ENCODE results near the gene GNG10.
A peak's percentile ranks its signal among the peaks of the same experiment; 100 is the strongest.
"Not testable (repeated sequence)": the region's sequence is repeated elsewhere in the genome, so short reads cannot be mapped to it uniquely, and the experiment has no call there.

GNG10 gene

DNA sequence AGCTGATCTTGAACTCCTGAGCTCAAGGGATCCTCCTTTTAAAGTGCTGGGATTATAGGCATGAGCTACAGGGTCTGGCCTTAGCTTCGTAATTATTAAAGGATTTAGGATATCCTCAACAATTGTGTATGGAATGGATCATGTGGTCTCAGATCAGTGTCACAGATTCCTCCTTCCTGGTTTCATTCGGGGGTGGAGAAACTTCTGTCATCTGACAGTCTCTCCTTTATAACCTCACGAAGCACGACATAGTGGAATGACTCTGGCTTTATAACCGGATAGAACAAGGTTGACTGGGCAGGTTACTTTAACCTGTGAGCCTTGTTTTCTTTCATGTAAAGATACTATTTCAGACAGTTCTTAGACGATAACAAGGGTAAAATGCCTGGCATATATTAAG, 4.4 kb upstream of the GNG10 start:
- no peak for DNase-seq

GRCh38 chr9:111658943-111659342, 2.5 kb upstream of the GNG10 start:
- DNase-seq: no peak

DNA sequence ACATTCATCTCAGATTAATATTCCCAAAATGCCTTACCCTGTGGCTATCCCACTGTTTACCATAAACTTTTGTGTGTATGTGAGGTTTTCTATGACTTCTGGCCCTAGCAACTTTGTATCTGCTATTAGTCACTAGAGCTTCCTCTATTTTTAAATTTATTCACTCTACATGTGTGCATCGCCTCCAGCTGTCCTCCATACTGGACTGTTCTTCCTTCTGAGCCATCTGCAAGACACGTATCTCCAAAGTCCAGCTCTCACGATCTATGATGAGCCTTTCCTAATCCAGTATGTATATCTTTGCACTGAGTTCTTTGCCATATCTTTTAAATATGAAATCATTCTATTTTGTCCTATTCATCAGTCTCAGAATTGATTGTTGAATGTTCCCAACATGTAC, 1.7 kb upstream of the GNG10 start:
- DNase-seq: no peak

DNA sequence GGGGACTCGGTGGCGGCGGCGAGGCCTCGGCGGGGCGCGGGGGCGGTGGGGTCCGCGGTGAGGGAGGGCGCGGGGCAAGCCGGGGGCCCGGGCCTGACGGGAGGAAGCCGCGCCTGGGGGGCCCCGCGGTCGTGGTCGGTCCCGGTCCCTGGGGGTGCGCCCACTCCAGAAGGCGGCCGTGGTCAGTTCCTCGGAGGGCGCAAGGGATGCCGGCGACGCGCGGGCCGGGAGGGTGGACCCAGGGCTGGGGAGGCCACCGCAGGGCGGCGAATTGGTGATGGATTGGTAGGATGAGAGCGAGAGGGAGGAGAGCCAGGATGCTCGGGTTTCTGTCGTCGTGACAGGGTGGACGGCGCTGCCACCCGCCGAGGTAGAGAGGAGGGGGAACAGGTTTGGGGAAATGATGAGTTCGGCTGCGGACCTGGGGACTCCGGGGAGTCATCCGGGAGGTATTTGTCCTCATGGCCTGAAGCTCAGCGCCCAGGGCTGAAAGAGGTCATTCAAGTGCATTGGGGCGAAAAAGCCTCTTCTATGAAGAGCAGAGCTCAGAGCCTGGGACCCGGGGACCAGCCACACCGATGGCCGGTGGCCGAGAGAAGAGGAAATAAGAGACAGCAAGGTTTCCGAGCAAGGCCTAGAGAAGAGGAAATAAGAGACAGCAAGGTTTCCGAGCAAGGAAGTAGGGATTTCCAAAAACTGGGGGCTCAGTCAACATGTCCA, 557 bp downstream of the GNG10 start:
- DNase-seq: peak in 2 of 3 experiments; percentile 75 to 80

DNA sequence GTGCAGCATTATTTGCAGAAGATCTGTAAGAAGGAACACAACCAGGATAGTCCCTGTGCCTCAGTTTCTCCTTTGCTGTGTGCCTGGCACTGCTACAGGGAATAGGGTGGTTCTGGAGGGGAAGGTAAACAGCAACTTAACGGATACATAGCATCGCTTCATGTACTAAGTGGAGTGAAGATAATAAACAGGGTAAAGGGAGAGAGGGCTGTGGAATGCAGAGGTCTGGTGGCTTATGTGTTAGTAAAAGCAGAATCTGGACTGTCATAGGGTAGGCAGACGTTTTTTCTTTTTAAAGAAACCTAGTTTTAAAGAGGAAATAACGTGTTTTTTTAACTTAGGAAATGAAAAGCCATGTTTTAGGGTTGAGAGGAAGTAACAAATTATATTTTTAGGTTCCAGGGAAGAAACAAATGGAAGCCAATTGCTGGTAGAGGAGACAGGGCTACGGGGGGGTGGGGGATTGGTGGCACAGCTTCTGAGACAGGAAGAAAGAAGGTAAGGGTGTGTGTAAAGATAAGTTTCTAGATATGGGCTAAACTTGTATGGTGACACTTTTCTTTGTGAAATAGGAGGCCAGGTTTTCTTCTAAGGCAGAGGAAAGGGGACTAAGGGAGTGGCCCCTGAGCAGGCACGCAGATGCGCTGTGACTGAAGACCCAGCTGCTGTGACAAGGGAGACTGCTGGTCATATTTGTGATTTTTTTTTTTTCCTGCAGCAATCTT, 1.3 kb downstream of the GNG10 start:
- DNase-seq: no peak

GRCh38 chr9:111663301-111663823, 2.0 kb downstream of the GNG10 start:
- no peak for DNase-seq

DNA sequence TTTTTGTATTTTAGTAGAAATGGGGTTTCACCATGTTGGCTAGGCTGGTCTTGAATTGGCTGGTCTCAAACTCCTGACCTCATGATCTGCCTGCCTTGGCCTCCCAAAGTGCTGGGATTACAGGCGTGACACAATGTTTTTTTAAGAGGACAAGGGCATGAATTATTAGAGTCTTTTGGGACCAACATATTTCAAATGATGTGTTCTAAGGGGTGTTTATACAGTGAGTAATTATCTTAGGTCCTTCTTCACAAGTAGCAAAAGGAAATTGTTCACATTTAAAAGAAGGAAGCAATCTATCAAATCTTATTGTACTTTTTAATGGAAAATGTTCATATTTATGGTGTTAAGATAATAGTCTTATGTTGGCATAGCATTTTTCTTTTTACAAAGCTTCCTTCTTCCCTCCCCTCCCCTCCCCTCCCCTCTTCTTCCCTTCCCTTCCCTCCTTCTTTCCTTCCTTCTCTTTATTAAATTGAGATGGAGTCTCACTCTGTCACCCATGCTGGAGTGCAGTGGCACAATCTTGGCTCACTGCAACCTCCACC, 6.7 kb downstream of the GNG10 start:
- no peak for DNase-seq

DNA sequence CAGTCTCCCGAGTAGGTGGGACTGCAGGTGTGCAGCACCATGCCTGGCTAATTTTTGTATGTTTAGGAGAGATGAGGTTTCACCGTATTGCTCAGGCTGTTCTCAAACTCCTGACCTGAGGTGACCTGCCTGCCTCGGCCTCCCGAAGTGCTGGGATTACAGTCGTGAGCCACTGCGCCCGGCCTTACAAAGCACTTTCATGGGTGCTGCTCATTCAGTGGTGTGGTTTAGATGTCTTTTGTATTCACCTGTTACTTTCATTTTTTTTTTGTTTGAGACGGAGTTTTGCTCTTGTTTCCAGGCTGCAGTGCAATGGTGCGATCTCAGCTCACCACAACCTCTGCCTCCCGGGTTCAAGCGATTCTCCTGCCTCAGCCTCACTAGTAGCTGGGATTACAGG, 7.2 kb downstream of the GNG10 start:
- not testable (repeated sequence) for DNase-seq

DNA sequence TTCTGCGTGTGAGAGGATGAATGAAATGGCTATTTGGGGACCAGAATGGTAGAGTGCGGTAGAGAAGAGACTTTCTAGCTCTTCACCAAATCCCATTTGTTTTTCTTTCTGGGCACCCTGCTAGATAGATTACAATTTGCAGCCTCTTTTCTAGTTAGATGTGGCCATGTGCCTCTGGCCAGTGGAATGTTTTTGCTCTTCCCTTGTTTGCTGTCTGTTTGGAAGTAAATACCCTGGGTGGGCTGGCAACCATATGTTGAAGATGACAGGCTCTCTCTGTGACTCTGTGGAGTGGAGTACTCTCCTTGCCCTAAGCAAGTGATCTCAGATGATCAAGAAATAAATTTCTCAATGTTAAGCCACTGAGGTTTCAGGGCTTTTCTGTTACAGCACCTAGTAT, 12.9 kb downstream of the GNG10 start:
- no peak for DNase-seq

- no peak for DNase-seq
Measured at GRCh38 chr9:111676116-111676515, 14.7 kb downstream of the GNG10 start.

DNA sequence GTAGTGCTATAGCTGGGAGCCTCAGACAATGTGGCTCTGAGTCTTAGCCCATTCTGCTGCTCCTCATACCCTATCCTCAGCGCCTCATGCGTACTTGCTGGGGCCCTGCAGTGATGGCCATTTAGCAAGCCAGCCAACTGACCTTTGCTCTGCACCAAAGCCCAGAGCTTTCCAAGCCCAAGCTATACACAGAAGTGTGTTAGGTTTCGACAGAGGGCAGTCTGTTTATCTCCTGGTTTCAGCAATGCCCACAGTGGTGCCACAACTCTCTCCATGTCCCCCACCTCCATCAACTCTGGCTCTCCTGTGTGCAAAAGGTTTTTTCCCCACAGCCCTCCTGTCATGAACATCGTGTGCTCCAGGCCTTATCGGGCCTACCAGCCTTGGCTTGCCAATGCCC, 16.9 kb downstream of the GNG10 start:
- no peak for DNase-seq

GRCh38 chr9:111679199-111679598, 17.8 kb downstream of the GNG10 start:
- no peak for DNase-seq

- DNase-seq: no peak
Measured at GRCh38 chr9:111683392-111683791, 22.0 kb downstream of the GNG10 start.

DNA sequence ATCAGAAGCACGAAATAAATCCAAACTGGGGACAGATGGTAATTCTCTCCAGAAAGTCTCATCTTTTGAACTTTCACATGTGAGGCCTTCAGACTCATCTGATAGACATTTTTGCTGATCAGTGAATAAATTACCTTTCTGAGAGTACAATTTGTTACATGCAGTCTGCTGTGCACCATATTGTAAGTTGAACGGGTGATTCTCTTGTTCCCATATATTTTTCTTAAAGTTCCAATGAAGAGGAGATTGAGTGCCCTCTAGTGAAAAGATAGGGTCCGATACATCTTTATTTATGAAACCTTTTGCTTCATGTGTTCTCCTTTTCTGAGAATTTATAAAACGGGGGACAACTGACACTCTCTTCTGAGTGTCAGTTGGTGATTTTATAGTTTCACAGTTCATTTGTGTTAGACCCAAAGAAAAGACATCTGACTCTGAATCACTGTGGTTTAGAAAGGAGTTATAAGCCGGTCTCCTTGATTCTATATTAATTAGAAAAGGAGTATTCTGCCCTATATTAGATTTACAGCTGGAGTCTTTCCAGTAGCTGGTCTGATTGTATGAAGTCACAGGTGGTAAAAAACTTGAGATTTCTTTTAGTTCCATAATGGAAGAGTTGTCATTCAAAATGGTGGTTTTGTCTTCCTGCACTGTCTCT, 30.4 kb downstream of the GNG10 start:
- DNase-seq: peak in 2 of 3 experiments; percentile 46 to 77

DNA sequence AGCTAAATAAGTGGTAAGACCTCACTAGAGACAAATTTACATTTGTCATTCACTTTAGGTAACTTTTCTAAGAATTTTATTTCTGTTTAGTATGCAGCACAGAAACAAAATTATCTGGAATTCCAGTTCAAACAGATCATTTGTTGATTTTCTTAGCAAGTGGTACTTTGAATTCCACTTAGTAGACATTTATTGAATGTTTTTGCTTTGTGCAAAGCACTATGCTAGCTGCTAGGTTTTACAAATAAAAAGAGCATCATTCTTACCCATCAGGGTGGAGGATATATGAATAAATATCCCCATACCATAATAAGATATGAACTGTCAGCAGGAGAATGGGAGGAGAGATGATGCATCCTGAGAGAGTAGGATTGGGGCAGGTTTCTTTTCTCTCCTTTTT, 35.4 kb downstream of the GNG10 start:
- DNase-seq: no peak

GRCh38 chr9:111700776-111701175, 39.4 kb downstream of the GNG10 start:
- no peak for DNase-seq

DNA sequence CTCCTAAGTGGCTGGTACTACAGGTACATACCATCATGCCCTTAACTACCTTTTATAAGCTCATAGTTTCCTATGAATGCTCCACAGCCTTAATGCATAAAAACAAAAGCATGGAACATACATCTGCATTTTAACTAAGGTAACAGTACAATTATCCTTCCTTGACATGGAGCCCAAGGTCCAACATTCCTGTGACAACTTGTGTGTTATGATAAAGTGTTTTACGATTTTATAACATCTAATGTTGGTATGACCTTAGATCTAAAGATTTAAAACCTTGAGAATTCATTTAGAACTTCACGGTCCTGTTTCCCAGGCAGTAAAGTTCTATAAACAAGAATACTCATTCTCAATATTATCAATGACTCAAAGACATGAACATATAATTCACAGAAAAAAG, 43.1 kb downstream of the GNG10 start:
- DNase-seq: no peak

GRCh38 chr9:111711548-111711947, 50.1 kb downstream of the GNG10 start:
- no peak for DNase-seq

DNA sequence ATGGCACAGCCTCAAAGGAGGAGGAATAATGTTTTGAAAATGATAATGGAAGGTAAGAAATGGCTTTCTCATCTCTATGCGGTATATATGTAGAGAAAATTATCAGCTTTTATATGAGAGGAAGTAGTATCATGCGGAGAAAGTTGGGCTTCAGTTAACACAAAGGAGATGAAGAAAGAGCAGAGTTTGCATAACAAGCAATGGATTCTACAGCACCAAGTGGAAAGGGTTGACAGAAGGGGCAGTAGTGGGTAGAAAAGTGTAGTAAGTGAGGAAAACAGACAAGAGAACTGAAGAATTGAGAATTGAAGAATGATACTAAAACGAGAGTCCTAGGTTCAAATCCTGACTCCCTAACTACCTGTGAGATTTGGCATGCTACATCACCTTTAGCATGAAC, 51.0 kb downstream of the GNG10 start:
- no peak for DNase-seq

GRCh38 chr9:111715471-111715870, 54.1 kb downstream of the GNG10 start:
- no peak for DNase-seq

- DNase-seq: no peak
Measured at GRCh38 chr9:111719541-111719940, 58.1 kb downstream of the GNG10 start.

Data from NCI-H1417 (cell line).